HG03108 (cell line): ENCODE measurements around the gene WSCD2.

ENCODE experiments used
- ATAC-seq: cut with Tn5 transposase; IDR thresholded peaks from one replicate; pipeline ENCODE4 v1.9.1; 2021; ENCODE audit warnings: moderate library complexity; ENCODE audit not compliant: unreplicated experiment

Gene WSCD2

GRCh38 chr12:108297895-108298760 is 169.0 kb downstream of the WSCD2 start:
- ATAC-seq = no peak

- ATAC-seq = no peak
Measured at GRCh38 chr12:108298761-108299275, 169.7 kb downstream of the WSCD2 start.

GRCh38 chr12:108299516-108299915 is 170.4 kb downstream of the WSCD2 start:
- no peak for ATAC-seq
